SK-N-SH treated with all-trans-retinoic acid at 6 μM for 48 hours (cell line): Measurements from ENCODE around the gene FN1.

Source experiments
- ATAC-seq: fragments of 200-7000 bp; cut with Tn5 transposase; 3 replicates; pipeline ENCODE4 v1.9.1; 2020; ENCODE audit warnings: mild to moderate bottlenecking, moderate library complexity
- ARNTL ChIP-seq: fragments of 450-650 bp; formaldehyde crosslinking; IDR thresholded peaks from 2 replicates; pipeline ENCODE4 v1.5.0; 2020; ENCODE audit warnings: low read depth, mild to moderate bottlenecking, moderate library complexity, borderline replicate concordance
- BACH2 ChIP-seq: fragments of 250-450 bp; sonication (Bioruptor Pico); IDR thresholded peaks from 2 replicates; pipeline ENCODE4 v1.9.0; 2021; ENCODE audit warnings: mild to moderate bottlenecking, borderline replicate concordance
- ESRRG ChIP-seq: fragments of 250-450 bp; sonication (Bioruptor Pico); IDR thresholded peaks from 2 replicates; pipeline ENCODE4 v1.6.1; 2021; ENCODE audit warnings: mild to moderate bottlenecking
- GLIS3 ChIP-seq: fragments of 250-450 bp; sonication (Bioruptor Pico); IDR thresholded peaks from 2 replicates; pipeline ENCODE4 v1.5.0; 2020; ENCODE audit warnings: mild to moderate bottlenecking, moderate library complexity
- ISL1 ChIP-seq: fragments of 250-450 bp; sonication (Bioruptor Pico); IDR thresholded peaks from 2 replicates; pipeline ENCODE4 v2.1.2; 2022; ENCODE audit warnings: mild to moderate bottlenecking, moderate library complexity
- OSR1 ChIP-seq: fragments of 250-450 bp; sonication (Bioruptor Pico); IDR thresholded peaks from 2 replicates; pipeline ENCODE4 v1.8.0; 2022; ENCODE audit warnings: moderate library complexity, mild to moderate bottlenecking, inconsistent platforms
- PPARA ChIP-seq: fragments of 250-450 bp; sonication (Bioruptor Pico); IDR thresholded peaks from 2 replicates; pipeline ENCODE4 v1.5.0; 2020; ENCODE audit warnings: mild to moderate bottlenecking, borderline replicate concordance
- RARB ChIP-seq: fragments of 250-450 bp; sonication (Bioruptor Pico); IDR thresholded peaks from 2 replicates; pipeline ENCODE4 v1.8.0; 2021; ENCODE audit warnings: mild to moderate bottlenecking, moderate library complexity
- SNAI2 ChIP-seq: fragments of 250-450 bp; sonication (Bioruptor Pico); IDR thresholded peaks from 2 replicates; pipeline ENCODE4 v1.5.0; 2020; ENCODE audit warnings: mild to moderate bottlenecking, moderate library complexity
- TCF4 ChIP-seq: fragments of 250-450 bp; sonication (Bioruptor Pico); IDR thresholded peaks from 2 replicates; pipeline ENCODE4 v1.8.0; 2021; ENCODE audit warnings: mild to moderate bottlenecking, moderate library complexity, borderline replicate concordance
- TOX ChIP-seq: fragments of 250-450 bp; sonication (Bioruptor Pico); IDR thresholded peaks from 2 replicates; pipeline ENCODE4 v1.8.0; 2021; ENCODE audit warnings: mild to moderate bottlenecking, moderate library complexity, borderline replicate concordance
- ZFP3 ChIP-seq: fragments of 250-450 bp; sonication (Bioruptor Pico); IDR thresholded peaks from 2 replicates; pipeline ENCODE4 v1.5.0; 2020; ENCODE audit warnings: mild to moderate bottlenecking, moderate library complexity
- ZFP30 ChIP-seq: fragments of 450-650 bp; formaldehyde crosslinking; IDR thresholded peaks from 2 replicates; pipeline ENCODE4 v1.5.0; 2022; ENCODE audit warnings: mild to moderate bottlenecking, moderate library complexity
- ZNF565 ChIP-seq: fragments of 450-650 bp; formaldehyde crosslinking; conservative IDR thresholded peaks from 2 replicates; pipeline ENCODE4 v1.5.0; 2020; ENCODE audit warnings: low read depth, mild to moderate bottlenecking, moderate library complexity
- ZNF70 ChIP-seq: fragments of 450-650 bp; formaldehyde crosslinking; IDR thresholded peaks from 2 replicates; pipeline ENCODE4 v1.5.0; 2020; ENCODE audit warnings: mild to moderate bottlenecking, moderate library complexity
- ZNF8 ChIP-seq: fragments of 450-650 bp; formaldehyde crosslinking; IDR thresholded peaks from 2 replicates; pipeline ENCODE4 v1.5.0; 2020; ENCODE audit warnings: mild to moderate bottlenecking, moderate library complexity
- TF ChIP-seq, protein P1 (sequence below): fragments of 250-450 bp; sonication (Bioruptor Pico); IDR thresholded peaks from 2 replicates; pipeline ENCODE4 v1.8.0; 2020; ENCODE audit warnings: mild to moderate bottlenecking, moderate library complexity, borderline replicate concordance
- TF ChIP-seq, protein P2 (sequence below): fragments of 250-450 bp; sonication (Bioruptor Pico); IDR thresholded peaks from 2 replicates; pipeline ENCODE4 v1.5.1; 2020; ENCODE audit warnings: low read depth, mild to moderate bottlenecking, moderate library complexity
- TF ChIP-seq, protein P3 (sequence below): fragments of 250-450 bp; sonication (Bioruptor Pico); IDR thresholded peaks from 2 replicates; pipeline ENCODE4 v1.5.0; 2020; ENCODE audit warnings: mild to moderate bottlenecking, moderate library complexity
- TF ChIP-seq, protein P4 (sequence below): fragments of 250-450 bp; sonication (Bioruptor Pico); IDR thresholded peaks from 2 replicates; pipeline ENCODE4 v1.5.1; 2021; ENCODE audit warnings: mild to moderate bottlenecking, moderate library complexity

The FN1 gene

DNA sequence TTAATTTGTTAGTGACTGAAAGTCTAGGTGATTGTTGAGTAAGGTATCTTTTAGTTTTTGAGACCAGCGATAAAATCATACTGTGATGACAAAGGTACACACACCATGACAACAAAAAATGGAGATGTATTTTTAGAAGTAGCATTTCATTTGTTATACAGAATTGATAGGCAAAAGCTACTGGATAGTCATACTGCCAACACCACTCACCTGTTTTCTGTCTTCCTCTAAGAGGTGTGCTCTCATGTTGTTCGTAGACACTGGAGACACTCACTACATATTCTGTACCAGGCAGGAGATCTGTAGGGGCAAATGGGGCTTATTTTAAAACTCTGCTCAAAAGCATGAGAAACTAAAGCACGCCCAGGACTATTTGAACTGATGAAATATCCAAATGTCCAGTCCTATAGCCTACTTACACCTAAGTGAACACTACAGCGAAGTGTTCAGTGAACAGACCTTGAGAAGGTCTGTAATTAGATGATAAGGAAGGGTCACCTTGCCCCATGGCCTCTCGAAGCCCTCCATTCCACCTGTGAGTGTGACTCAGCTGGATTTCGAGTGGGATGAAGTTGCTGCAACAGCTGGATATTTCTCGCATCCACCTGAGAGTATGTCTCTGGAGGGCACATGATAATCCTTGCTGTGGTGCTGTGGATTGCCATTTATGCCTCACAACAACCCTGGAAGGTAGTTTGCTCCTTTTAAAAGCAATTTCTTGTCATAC lies 47.7 kb downstream of the FN1 start (continued):
- TF ChIP-seq, protein P1, sequence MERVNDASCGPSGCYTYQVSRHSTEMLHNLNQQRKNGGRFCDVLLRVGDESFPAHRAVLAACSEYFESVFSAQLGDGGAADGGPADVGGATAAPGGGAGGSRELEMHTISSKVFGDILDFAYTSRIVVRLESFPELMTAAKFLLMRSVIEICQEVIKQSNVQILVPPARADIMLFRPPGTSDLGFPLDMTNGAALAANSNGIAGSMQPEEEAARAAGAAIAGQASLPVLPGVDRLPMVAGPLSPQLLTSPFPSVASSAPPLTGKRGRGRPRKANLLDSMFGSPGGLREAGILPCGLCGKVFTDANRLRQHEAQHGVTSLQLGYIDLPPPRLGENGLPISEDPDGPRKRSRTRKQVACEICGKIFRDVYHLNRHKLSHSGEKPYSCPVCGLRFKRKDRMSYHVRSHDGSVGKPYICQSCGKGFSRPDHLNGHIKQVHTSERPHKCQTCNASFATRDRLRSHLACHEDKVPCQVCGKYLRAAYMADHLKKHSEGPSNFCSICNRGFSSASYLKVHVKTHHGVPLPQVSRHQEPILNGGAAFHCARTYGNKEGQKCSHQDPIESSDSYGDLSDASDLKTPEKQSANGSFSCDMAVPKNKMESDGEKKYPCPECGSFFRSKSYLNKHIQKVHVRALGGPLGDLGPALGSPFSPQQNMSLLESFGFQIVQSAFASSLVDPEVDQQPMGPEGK (CRISPR knock-in tag) = no peak
- TF ChIP-seq ZFP30 (CRISPR knock-in tag) (no peak), RARB (CRISPR knock-in tag) (no peak), PPARA (CRISPR knock-in tag) (no peak), ZFP3 (CRISPR knock-in tag) (no peak), ZNF8 (CRISPR knock-in tag) (no peak)
- TF ChIP-seq, protein P2, sequence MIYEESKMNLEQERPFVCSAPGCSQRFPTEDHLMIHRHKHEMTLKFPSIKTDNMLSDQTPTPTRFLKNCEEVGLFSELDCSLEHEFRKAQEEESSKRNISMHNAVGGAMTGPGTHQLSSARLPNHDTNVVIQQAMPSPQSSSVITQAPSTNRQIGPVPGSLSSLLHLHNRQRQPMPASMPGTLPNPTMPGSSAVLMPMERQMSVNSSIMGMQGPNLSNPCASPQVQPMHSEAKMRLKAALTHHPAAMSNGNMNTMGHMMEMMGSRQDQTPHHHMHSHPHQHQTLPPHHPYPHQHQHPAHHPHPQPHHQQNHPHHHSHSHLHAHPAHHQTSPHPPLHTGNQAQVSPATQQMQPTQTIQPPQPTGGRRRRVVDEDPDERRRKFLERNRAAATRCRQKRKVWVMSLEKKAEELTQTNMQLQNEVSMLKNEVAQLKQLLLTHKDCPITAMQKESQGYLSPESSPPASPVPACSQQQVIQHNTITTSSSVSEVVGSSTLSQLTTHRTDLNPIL (CRISPR knock-in tag) = no peak

DNA sequence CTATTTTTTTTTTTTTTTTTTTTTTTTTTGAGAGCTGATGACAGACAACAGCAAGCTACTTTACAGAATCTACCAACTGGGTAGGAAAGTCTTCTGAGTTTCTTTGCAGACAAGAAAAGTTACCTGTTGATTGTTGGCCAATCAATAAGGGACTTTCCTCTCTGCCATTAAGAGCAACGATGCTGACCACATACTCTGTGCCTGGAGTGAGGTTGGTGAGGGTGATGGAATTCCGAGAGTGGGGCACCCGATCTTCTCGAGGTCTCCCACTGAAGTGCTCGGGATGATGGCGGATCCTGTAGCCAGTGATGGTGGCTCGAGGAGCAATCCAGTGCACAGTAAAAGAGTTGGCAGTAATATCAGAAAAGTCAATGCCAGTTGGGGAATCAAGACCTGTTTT lies 49.3 kb downstream of the FN1 start:
- no peak for ATAC-seq
- TF ChIP-seq ZNF70 (no peak), ISL1 (CRISPR knock-in tag) (no peak), SNAI2 (CRISPR knock-in tag) (no peak), OSR1 (CRISPR knock-in tag) (no peak), GLIS3 (CRISPR knock-in tag) (no peak), BACH2 (CRISPR knock-in tag) (no peak), TOX (CRISPR knock-in tag) (no peak), RARB (CRISPR knock-in tag) (no peak), ZFP30 (CRISPR knock-in tag) (no peak), ZNF565 (CRISPR knock-in tag) (no peak), ZFP3 (CRISPR knock-in tag) (no peak), ESRRG (CRISPR knock-in tag) (no peak), ARNTL (CRISPR knock-in tag) (no peak)
- TF ChIP-seq, protein P3, sequence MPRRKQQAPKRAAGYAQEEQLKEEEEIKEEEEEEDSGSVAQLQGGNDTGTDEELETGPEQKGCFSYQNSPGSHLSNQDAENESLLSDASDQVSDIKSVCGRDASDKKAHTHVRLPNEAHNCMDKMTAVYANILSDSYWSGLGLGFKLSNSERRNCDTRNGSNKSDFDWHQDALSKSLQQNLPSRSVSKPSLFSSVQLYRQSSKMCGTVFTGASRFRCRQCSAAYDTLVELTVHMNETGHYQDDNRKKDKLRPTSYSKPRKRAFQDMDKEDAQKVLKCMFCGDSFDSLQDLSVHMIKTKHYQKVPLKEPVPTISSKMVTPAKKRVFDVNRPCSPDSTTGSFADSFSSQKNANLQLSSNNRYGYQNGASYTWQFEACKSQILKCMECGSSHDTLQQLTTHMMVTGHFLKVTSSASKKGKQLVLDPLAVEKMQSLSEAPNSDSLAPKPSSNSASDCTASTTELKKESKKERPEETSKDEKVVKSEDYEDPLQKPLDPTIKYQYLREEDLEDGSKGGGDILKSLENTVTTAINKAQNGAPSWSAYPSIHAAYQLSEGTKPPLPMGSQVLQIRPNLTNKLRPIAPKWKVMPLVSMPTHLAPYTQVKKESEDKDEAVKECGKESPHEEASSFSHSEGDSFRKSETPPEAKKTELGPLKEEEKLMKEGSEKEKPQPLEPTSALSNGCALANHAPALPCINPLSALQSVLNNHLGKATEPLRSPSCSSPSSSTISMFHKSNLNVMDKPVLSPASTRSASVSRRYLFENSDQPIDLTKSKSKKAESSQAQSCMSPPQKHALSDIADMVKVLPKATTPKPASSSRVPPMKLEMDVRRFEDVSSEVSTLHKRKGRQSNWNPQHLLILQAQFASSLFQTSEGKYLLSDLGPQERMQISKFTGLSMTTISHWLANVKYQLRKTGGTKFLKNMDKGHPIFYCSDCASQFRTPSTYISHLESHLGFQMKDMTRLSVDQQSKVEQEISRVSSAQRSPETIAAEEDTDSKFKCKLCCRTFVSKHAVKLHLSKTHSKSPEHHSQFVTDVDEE (CRISPR knock-in tag) = no peak
- TF ChIP-seq, protein P1 (CRISPR knock-in tag) = no peak
- TF ChIP-seq, protein P4, sequence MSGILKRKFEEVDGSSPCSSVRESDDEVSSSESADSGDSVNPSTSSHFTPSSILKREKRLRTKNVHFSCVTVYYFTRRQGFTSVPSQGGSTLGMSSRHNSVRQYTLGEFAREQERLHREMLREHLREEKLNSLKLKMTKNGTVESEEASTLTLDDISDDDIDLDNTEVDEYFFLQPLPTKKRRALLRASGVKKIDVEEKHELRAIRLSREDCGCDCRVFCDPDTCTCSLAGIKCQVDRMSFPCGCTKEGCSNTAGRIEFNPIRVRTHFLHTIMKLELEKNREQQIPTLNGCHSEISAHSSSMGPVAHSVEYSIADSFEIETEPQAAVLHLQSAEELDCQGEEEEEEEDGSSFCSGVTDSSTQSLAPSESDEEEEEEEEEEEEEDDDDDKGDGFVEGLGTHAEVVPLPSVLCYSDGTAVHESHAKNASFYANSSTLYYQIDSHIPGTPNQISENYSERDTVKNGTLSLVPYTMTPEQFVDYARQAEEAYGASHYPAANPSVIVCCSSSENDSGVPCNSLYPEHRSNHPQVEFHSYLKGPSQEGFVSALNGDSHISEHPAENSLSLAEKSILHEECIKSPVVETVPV = no peak

DNA sequence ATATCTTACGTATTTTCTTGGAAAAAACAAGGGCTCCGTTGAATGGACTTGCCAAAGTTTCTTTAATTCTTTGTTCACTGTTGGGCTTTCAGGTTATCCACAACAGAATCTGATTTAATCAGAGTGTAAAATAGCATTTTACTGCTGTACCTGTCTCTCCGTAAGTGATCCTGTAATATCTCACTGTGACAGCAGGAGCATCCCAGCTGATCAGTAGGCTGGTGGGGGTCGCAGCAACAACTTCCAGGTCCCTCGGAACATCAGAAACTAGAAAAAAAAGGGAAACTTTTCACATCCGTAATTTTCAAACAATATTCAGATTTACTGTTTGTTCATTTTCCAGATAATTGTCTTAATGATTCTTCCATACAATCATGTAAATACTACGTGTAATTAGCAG lies 51.2 kb downstream of the FN1 start:
- no peak for ATAC-seq
- TF ChIP-seq TCF4 (CRISPR knock-in tag) (no peak), SNAI2 (CRISPR knock-in tag) (no peak), ESRRG (CRISPR knock-in tag) (no peak), ISL1 (CRISPR knock-in tag) (no peak), ZNF565 (CRISPR knock-in tag) (no peak), RARB (CRISPR knock-in tag) (no peak), ZNF70 (no peak), ZFP3 (CRISPR knock-in tag) (no peak), ARNTL (CRISPR knock-in tag) (no peak), TOX (CRISPR knock-in tag) (no peak)
- TF ChIP-seq, protein P3 (CRISPR knock-in tag) = no peak
- TF ChIP-seq, protein P1 (CRISPR knock-in tag) = no peak
